GM12878 (cell line): ENCODE data around the gene KLF11.

Experiments used
- ATF7 ChIP-seq: fragments of 450-650 bp; IDR thresholded peaks from 2 replicates; pipeline ENCODE4 v1.6.1; 2016; ENCODE audit warnings: low read depth, mild to moderate bottlenecking
- BACH1 ChIP-seq: fragments of 450-650 bp; IDR thresholded peaks from 2 replicates; pipeline ENCODE4 v1.6.1; 2017; ENCODE audit warnings: mild to moderate bottlenecking, borderline replicate concordance
- CHD2 ChIP-seq: IDR thresholded peaks from 2 replicates; pipeline ENCODE4 v1.6.1; 2011; ENCODE audit warnings: low read depth, low read length, improper control_type of control experiment, borderline replicate concordance
- EZH2 ChIP-seq: IDR thresholded peaks from 2 replicates; pipeline ENCODE4 v1.6.1; 2012; ENCODE audit warnings: low read depth, mild to moderate bottlenecking, control low read depth, inconsistent platforms, low read length, borderline replicate concordance; ENCODE audit not compliant: control insufficient read depth
- FOXK2 ChIP-seq: fragments of 450-650 bp; IDR thresholded peaks from 2 replicates; pipeline ENCODE4 v1.6.1; 2017; ENCODE audit warnings: mild to moderate bottlenecking, moderate library complexity
- GABPA ChIP-seq: IDR thresholded peaks from 2 replicates; pipeline ENCODE4 v1.6.1; 2014; ENCODE audit warnings: antibody characterized with exemption, low read depth, mild to moderate bottlenecking, inconsistent platforms
- POLR2A ChIP-seq: IDR thresholded peaks from 2 replicates; pipeline ENCODE4 v1.6.1; 2011; ENCODE audit warnings: low read depth, mild to moderate bottlenecking, low read length
- RCOR1 ChIP-seq: conservative IDR thresholded peaks from 2 replicates; pipeline ENCODE4 v1.6.1; 2012; ENCODE audit warnings: low read depth, low read length, improper control_type of control experiment
- WRNIP1 ChIP-seq: IDR thresholded peaks from 2 replicates; pipeline ENCODE4 v1.6.1; 2011; ENCODE audit warnings: low read depth, low read length, improper control_type of control experiment, borderline replicate concordance
- ZNF24 ChIP-seq: fragments of 450-650 bp; IDR thresholded peaks from 2 replicates; pipeline ENCODE4 v1.6.1; 2017; ENCODE audit warnings: antibody characterized with exemption, mild to moderate bottlenecking
- TF ChIP-seq, protein P1 (sequence below), 3 experiments: IDR thresholded peaks in 2 of 3; conservative IDR thresholded peaks in 1 of 3; 2 replicates each; pipeline ENCODE4 v1.5.1; 2011; ENCODE audit warnings: low read depth in 3 of 3, low read length in 3 of 3, mild to moderate bottlenecking in 3 of 3, control low read depth in 2 of 3, moderate library complexity in 2 of 3, inconsistent platforms in 1 of 3, mixed read lengths in 1 of 3; ENCODE audit not compliant: control insufficient read depth in 2 of 3, insufficient read depth in 1 of 3; ENCODE audit errors: extremely low read depth in 1 of 3

- TF ChIP-seq WRNIP1 (no peak), BACH1 (no peak), EZH2 (no peak), POLR2A (no peak), GABPA (no peak), ZNF24 (no peak), ATF7 (no peak), CHD2 (no peak), FOXK2 (no peak), RCOR1 (no peak)
- TF ChIP-seq, protein P1, sequence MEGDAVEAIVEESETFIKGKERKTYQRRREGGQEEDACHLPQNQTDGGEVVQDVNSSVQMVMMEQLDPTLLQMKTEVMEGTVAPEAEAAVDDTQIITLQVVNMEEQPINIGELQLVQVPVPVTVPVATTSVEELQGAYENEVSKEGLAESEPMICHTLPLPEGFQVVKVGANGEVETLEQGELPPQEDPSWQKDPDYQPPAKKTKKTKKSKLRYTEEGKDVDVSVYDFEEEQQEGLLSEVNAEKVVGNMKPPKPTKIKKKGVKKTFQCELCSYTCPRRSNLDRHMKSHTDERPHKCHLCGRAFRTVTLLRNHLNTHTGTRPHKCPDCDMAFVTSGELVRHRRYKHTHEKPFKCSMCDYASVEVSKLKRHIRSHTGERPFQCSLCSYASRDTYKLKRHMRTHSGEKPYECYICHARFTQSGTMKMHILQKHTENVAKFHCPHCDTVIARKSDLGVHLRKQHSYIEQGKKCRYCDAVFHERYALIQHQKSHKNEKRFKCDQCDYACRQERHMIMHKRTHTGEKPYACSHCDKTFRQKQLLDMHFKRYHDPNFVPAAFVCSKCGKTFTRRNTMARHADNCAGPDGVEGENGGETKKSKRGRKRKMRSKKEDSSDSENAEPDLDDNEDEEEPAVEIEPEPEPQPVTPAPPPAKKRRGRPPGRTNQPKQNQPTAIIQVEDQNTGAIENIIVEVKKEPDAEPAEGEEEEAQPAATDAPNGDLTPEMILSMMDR (IDR thresholded peaks at IDR 0.05 in 2 of 3, conservative IDR thresholded peaks at IDR 0.05 in 1 of 3; ENCODE audit: control insufficient read depth in 2 of 3, extremely low read depth in 1 of 3, insufficient read depth in 1 of 3, low read depth in 3 of 3, low read length in 3 of 3) = no peak
Observed at GRCh38 chr2:10067881-10068280, 24.5 kb downstream of the KLF11 start.
